ENCODE measurements around the gene TSPAN18. TPM values are rescaled to one million over a fixed set of nuclear protein-coding genes. Genes with fewer than 3 reads are reported as not detected.

The TSPAN18 gene
- total and polyA plus RNA-seq, 10 of the 15 experiments (the other 5 are each of a cell fraction or from before 2014, with no cell fraction given): 0.02 to 0.77 (median 0.13) TPM; not detected in 1

- TF ChIP-seq ELK1 (IDR thresholded peaks at IDR 0.05; ENCODE audit: low read depth, low read length) (no peak), ZNF207 (IDR thresholded peaks at IDR 0.05; ENCODE audit: borderline replicate concordance) (no peak)
Observed at GRCh38 chr11:44837661-44838060, 110.9 kb downstream of the TSPAN18 start (continued).

DNA sequence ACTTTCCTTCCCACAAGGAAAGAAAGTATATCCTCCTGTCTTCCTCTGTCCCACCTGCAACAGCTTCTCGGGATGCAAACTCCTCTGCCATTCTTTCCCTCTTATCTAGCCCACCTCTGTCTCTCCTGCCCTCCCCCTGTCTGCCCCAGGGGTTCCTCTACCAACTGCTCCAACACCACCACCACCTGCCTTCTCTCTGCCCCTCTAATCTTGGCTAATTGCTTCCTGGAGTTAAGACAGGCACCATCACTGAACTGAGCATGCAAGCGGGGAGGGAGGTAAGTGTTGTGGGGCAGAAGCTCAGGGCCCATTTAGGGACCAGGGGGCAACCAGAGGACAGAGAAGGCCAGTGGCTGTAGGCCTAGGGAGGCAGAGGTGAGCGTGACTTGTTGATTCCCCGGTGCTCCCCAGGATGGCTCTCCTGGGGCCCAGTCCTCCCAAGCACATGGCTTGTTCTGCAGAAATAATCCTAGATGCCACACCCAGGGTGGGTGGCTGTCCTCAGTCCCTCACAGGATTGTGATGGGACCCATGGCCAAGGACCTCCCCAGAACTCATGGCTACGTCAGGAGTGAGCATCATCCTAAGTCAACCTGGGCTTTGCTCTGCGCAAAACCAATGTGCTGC lies 112.8 kb downstream of the TSPAN18 start:
- Histone ChIP-seq H3K4me3 (no peak overlapping the region), H3K36me3 (ENCODE audit: control insufficient read depth in 2 of 2, insufficient read depth in 2 of 2, low read length in 1 of 2) (no peaks in the 10 kb centered on the region), H3K79me2 (ENCODE audit: control insufficient read depth, insufficient read depth, low read length) (no peaks in the 10 kb centered on the region), H2AFZ (ENCODE audit: control insufficient read depth, low read depth, low read length) (no peak overlapping the region), H3K27me3 (replicated peaks in 1 of 2; ENCODE audit: control insufficient read depth in 2 of 2, insufficient read depth in 2 of 2, low read length in 1 of 2) (peaks cover 0 to 6% of the 10 kb centered on the region in 2 experiments; a peak in 2 of 4 replicates), H4K20me1 (ENCODE audit: control insufficient read depth, insufficient read depth) (no peaks in the 10 kb centered on the region), H3K9ac (ENCODE audit: control insufficient read depth, insufficient read depth, low read length) (no peak overlapping the region), H3K27ac (ENCODE audit: control insufficient read depth, insufficient read depth) (no peak overlapping the region), H3K9me3 (replicated peaks; ENCODE audit: control insufficient read depth, insufficient read depth, low read length) (no peaks in the 10 kb centered on the region; the same call in 2 of the 3 replicates), H3K4me1 (ENCODE audit: control insufficient read depth, insufficient read depth, low read length) (no peaks in the 10 kb centered on the region), H3K4me2 (ENCODE audit: control insufficient read depth, insufficient read depth) (no peak overlapping the region)
- in situ Hi-C loops (cut with MboI): no loop called here
- ChIA-PET RAD21 (ENCODE audit: unreplicated experiment) (no interaction called here), SMC1A (ENCODE audit: uncharacterized antibody, unreplicated experiment) (no interaction called here), CTCF (no interaction called here), POLR2A (no interaction called here)
- BruUV-seq (replicated peaks): no TSS peak
- ATAC-seq: no peak
- TF ChIP-seq BMI1 (IDR thresholded peaks at IDR 0.05; ENCODE audit: borderline replicate concordance): no peak
- no peak for TF ChIP-seq ZNF687 (IDR thresholded peaks at IDR 0.05)
- no peak for TF ChIP-seq SIN3A (IDR thresholded peaks at IDR 0.05; ENCODE audit: low read depth, low read length)
- no peak for TF ChIP-seq USF2 (IDR thresholded peaks at IDR 0.05; ENCODE audit: borderline replicate concordance, low read depth, low read length)
- no peak for TF ChIP-seq MXI1 (IDR thresholded peaks at IDR 0.05; ENCODE audit: low read depth, low read length)
- TF ChIP-seq NFYB (IDR thresholded peaks at IDR 0.05; ENCODE audit: insufficient read depth, low read depth, low read length): no peak
- TF ChIP-seq SUZ12 (IDR thresholded peaks at IDR 0.05; ENCODE audit: unreplicated experiment): no peak
- intact Hi-C loops (cut with micrococcal nuclease; ENCODE audit: unreplicated experiment): no loop called here
- 28% methylated on average over 5 of the region's 6 CpGs for WGBS (ENCODE audit: insufficient coverage, insufficient replicate concordance, low lambda C conversion rate, missing lambda C conversion rate)
- FAIRE-seq: no peak
- no peak for DNase-seq (ENCODE audit: low read depth, low spot score)
